D721Med (cell line): ENCODE data around the gene LARGE2.

Experiments
- DNase-seq: peaks from one replicate; pipeline ENCODE4 v3.0.0; 2011; ENCODE audit warnings: low spot score; ENCODE audit not compliant: insufficient read length
- FAIRE-seq: peaks from 2 replicates; lab custom pipeline; 2011; peaks lifted over from hg19 to GRCh38; lab: Jason Lieb, UNC
- CTCF ChIP-seq: IDR thresholded peaks from 2 replicates; pipeline ENCODE4 v1.5.1; 2012; ENCODE audit warnings: mild to moderate bottlenecking, control low read depth; ENCODE audit not compliant: insufficient read depth; ENCODE audit errors: missing control alignments

The LARGE2 gene

GRCh38 chr11:45948356-45948755 lies 25.9 kb downstream of the LARGE2 start:
- no peak for FAIRE-seq
- DNase-seq, result no peak
- TF ChIP-seq CTCF, result no peak

DNA sequence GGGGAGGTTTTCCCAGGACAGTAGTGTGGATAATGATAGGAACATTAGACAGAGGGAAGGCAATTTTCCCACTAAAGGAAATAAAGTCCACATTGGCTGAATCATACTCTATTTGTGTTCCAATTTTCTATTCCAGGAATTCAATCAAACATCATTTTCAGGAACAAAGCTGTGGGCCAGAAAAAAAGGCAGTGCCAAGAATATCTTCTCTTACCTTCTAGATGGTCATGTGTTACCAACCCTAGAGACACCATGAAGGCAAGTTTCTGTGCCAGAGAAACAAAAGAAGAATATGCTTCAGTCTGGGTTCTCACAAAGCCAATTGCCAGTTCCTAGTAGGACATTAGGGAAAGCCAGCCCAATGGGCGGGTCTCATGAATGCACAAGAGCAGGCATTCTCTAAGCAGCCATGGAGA lies 27.5 kb downstream of the LARGE2 start:
- DNase-seq (no peak), FAIRE-seq (no peak)
- no peak for TF ChIP-seq CTCF

DNA sequence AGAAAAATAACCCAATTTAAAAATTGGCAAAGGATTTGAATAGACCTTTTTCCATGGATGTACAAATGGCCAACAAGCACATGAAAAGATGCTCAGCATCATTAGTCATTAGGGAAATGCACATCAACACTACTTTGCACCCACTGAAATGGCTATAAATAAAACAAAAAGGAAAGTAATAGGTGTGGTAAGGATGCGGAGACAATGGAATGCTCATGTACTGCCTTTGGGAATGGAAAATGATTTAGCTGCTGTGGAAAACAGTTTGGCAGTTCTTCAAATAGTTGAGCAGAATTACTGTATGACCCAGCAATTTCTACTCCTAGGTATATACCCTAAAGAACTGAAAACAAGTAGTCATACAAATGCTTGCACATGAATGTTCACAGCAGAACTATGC lies 37.4 kb downstream of the LARGE2 start:
- no peak for TF ChIP-seq CTCF
- FAIRE-seq, result no peak

DNA sequence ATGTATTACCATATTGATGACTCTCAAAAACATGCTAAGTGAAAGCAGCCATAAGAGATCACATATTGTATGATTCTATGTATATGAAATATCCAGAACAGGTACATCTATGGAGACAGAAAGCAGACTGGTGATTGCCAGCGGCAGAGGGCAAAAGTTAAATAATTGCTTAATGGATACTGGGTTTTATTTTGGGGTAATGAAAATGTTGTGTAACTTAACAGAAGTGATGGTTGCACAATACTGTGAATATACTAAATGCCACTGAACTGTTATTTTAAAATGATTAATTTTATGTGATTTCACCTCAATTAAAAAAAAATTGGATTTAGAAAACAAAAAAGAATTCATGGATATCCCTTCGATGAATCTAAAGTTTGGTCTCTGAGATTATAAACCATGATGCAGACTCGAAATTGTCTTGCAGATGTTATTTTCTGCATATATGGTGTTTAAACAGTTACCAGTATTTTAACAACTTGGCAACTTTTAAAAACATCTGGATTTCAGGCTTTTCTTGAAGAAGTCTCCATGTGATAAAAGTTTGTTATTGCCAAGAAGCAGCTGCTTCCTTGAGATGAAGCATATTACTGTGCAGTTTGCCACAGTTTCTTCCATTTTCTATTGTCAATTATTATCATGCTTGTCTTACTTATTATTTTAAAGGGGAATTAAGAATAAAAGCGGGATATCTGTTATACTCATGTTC lies 38.1 kb downstream of the LARGE2 start:
- no peak for TF ChIP-seq CTCF
- no peak for DNase-seq
- no peak for FAIRE-seq

More for the DNA sequence above, 37.4 kb downstream of the LARGE2 start:
- no peak for DNase-seq

DNA sequence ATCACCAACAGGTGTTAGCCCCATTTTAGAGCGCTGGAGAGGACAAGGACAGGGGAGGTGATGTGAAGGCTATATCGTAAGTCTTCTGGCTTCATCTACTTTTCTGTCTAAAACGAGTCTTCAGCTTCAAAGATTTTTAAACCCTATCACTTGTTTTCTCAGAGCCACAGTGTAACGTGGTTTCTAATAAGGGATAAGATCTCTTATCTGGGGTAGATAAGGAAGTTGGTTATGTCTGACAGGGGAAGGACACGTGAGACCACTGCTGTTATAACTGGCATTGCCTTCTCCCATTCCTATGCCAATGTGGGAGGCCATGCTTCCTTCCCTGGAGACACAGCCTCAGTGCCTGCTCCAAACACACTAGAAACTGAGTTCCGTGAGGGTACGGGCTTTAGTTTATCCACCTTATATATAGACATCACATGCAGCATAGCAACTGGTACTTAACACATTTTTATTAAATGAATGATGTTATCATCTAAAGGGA lies 39.3 kb downstream of the LARGE2 start:
- DNase-seq (no peak), FAIRE-seq (no peak)
- TF ChIP-seq CTCF, result no peak

DNA sequence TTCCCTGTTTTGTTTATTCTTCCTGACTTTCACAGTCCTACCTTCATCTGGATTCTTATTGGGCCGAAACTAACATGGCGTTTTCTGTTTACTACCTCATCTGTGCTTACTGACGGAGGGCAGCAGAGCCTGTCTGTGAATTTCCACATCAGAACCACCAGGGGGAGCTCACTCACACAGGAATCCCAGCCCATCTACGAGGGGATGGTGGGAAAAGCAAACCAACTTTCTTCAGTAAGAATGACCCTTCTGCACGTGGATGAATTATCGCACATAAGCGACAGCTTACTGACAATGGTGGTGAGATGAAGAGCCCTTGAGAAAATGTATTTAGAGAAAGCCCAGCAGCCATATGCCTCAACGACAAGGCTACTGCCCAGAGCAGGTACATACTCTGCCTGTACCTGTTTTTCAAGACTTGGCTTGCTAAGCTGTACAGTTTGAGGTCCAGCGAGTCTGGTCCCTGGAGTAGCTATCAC lies 42.5 kb downstream of the LARGE2 start:
- TF ChIP-seq CTCF, result peak; percentile 90
- FAIRE-seq, result peak; percentile 25

GRCh38 chr11:45967506-45967905 lies 45.0 kb downstream of the LARGE2 start:
- DNase-seq (no peak), FAIRE-seq (no peak)
- no peak for TF ChIP-seq CTCF

More for the DNA sequence above, 42.5 kb downstream of the LARGE2 start:
- peak; percentile 28 for DNase-seq
